B cell (primary cell): ENCODE results near the gene SUB1. TPM values are rescaled to one million over a fixed set of nuclear protein-coding genes. Genes with fewer than 3 reads are reported as not detected.

Experiments
- ATAC-seq: fragments of 200-7000 bp; cut with Tn5 transposase; one replicate; pipeline ENCODE4 v1.10.0; 2021; ENCODE audit warnings: low read depth, mild to moderate bottlenecking, moderate number of reproducible peaks, moderate library complexity
- CTCF ChIA-PET: fragments of 350-600 bp; sonication (Branson Sonifier 250); formaldehyde crosslinking; loops from one replicate; lab custom pipeline; 2021; ENCODE audit warnings: antibody characterized with exemption, inconsistent platforms; lab: Charles Lee
- POLR2A ChIA-PET: fragments of 350-600 bp; sonication (Branson Sonifier 250); formaldehyde crosslinking; loops from one replicate; lab custom pipeline; 2021; ENCODE audit warnings: antibody characterized with exemption; lab: Charles Lee
- DNase-seq: peaks from one replicate; pipeline ENCODE4 v3.0.0; 2013
- H2AFZ ChIP-seq: 2 replicates; pipeline ENCODE4 v1.6.1; 2012; ENCODE audit warnings: mild to moderate bottlenecking, low read depth, low read length; ENCODE audit not compliant: insufficient read depth, poor library complexity, severe bottlenecking
- H3K27ac ChIP-seq, 2 donors: 1 replicate in 1 of 2; 2 replicates in 1 of 2; pipeline ENCODE4 v1.5.1; 2012 to 2013; ENCODE audit warnings: low read length in 2 of 2, mild to moderate bottlenecking in 2 of 2, moderate library complexity in 1 of 2
- H3K27me3 ChIP-seq, 4 experiments: fragments of 200-600 bp in 1 of 4; sonication (generic) in 1 of 4; replicated peaks in 1 of 4; 1 replicate in 2 of 4; 2 replicates in 2 of 4; pipeline versions ENCODE4 v1.6.1 to v1.7.0; 2013 to 2016; ENCODE audit warnings: low read length in 3 of 4, mild to moderate bottlenecking in 2 of 4, mixed read lengths in 1 of 4, moderate library complexity in 1 of 4; ENCODE audit not compliant: insufficient read depth in 4 of 4, control insufficient read depth in 3 of 4; ENCODE audit errors: control extremely low read depth in 1 of 4
- H3K36me3 ChIP-seq, 2 experiments: replicated peaks in 1 of 2; 1 replicate in 1 of 2; 2 replicates in 1 of 2; pipeline versions ENCODE4 v1.6.1 to v1.7.1; 2013; ENCODE audit warnings: low read length in 1 of 2; ENCODE audit not compliant: insufficient read depth in 2 of 2, control insufficient read depth in 1 of 2; ENCODE audit errors: control extremely low read depth in 1 of 2, extremely low read depth in 1 of 2
- H3K4me1 ChIP-seq, 2 donors: fragments of 200-600 bp in 1 of 2; sonication (generic) in 1 of 2; 1 replicate in 1 of 2; 2 replicates in 1 of 2; pipeline versions ENCODE4 v1.5.1 to v1.6.1; 2013 to 2017; ENCODE audit warnings: low read length in 2 of 2; ENCODE audit not compliant: control insufficient read depth in 2 of 2, insufficient read depth in 2 of 2
- H3K4me2 ChIP-seq: replicated peaks from 2 replicates; pipeline ENCODE3; 2012; ENCODE audit warnings: mild to moderate bottlenecking, low read depth, low read length; ENCODE audit not compliant: poor library complexity, severe bottlenecking
- H3K4me3 ChIP-seq, 5 experiments: fragments of 200-600 bp in 1 of 5; sonication (generic) in 1 of 5; 1 replicate in 3 of 5; 2 replicates in 2 of 5; pipeline versions ENCODE4 v1.5.1 to v1.7.0; 2011 to 2016; ENCODE audit warnings: low read length in 4 of 5, mild to moderate bottlenecking in 4 of 5, low read depth in 2 of 5, control low read depth in 1 of 5, moderate library complexity in 1 of 5; ENCODE audit not compliant: insufficient read depth in 1 of 5; ENCODE audit errors: control extremely low read depth in 1 of 5, extremely low read depth in 1 of 5
- H3K79me2 ChIP-seq: fragments of 200-600 bp; sonication (generic); one replicate; pipeline ENCODE4 v1.6.0; 2016; ENCODE audit warnings: low read length; ENCODE audit not compliant: control insufficient read depth, insufficient read depth
- H3K9ac ChIP-seq: fragments of 200-600 bp; sonication (generic); 2 replicates; pipeline ENCODE4 v1.6.1; 2017; ENCODE audit warnings: mild to moderate bottlenecking, low read length, moderate library complexity
- H3K9me3 ChIP-seq, 3 donors: one replicate each; pipeline versions ENCODE4 v1.6.1 to v1.7.1; 2013; ENCODE audit warnings: low read length in 2 of 3; ENCODE audit not compliant: control insufficient read depth in 2 of 3, insufficient read depth in 1 of 3; ENCODE audit errors: control extremely low read depth in 1 of 3
- H4K20me1 ChIP-seq: 2 replicates; pipeline ENCODE4 v1.6.0; 2012; ENCODE audit warnings: mild to moderate bottlenecking, low read length; ENCODE audit not compliant: insufficient read depth, control insufficient read depth, poor library complexity, severe bottlenecking
- H3K27ac Mint-ChIP-seq: one replicate; pipeline ENCODE4 v1.8.0; 2021; ENCODE audit warnings: mixed read lengths
- H3K27me3 Mint-ChIP-seq: one replicate; pipeline ENCODE4 v1.8.0; 2021; ENCODE audit warnings: mixed read lengths
- H3K4me1 Mint-ChIP-seq: one replicate; pipeline ENCODE4 v1.8.0; 2021; ENCODE audit warnings: mixed read lengths
- H3K4me3 Mint-ChIP-seq: one replicate; pipeline ENCODE4 v1.8.0; 2021; ENCODE audit warnings: mixed read lengths
- H3K9me3 Mint-ChIP-seq: one replicate; pipeline ENCODE4 v1.8.0; 2022; ENCODE audit warnings: mixed read lengths; ENCODE audit not compliant: insufficient read depth
- EZH2 ChIP-seq: IDR thresholded peaks from 2 replicates; pipeline ENCODE4 v1.6.1; 2012; ENCODE audit warnings: borderline replicate concordance, low read depth, mild to moderate bottlenecking, moderate library complexity, low read length; ENCODE audit not compliant: insufficient read depth, poor library complexity, severe bottlenecking
- WGBS: methylation state at CpG from one replicate; pipeline ENCODE4 v1.1.5; 2013; ENCODE audit warnings: missing lambda C conversion rate; ENCODE audit not compliant: insufficient coverage; 5-methylcytosine and 5-hydroxymethylcytosine counted together
- intact Hi-C: fragments of 100-400 bp; cut with micrococcal nuclease; formaldehyde crosslinking; loops from one replicate; pipeline ENCODE4 v1.10.0; 2022
- polyA plus RNA-seq: library from polyadenylated mRNA; depleted of rRNA; stranded (reverse); fragments of >200 nt; gene quantifications from 2 replicates; pipeline ENCODE4 v1.2.3, GENCODE V29; 2012
- total RNA-seq, 2 donors: library from RNA; stranded (reverse); fragments of 120-200 nt in 1 of 2; gene quantifications; 1 replicate in 1 of 2; 2 replicates in 1 of 2; pipeline versions ENCODE4 v1.2.3 to v1.2.4, GENCODE V29; 2013 to 2022
- TF ChIP-seq, protein P1 (sequence below): fragments of 200-600 bp; IDR thresholded peaks from one replicate; pipeline ENCODE4 v1.8.0; 2022; ENCODE audit warnings: antibody characterized with exemption, mild to moderate bottlenecking

SUB1 gene
- total and polyA plus RNA-seq, 2 donors (not counting 1 experiment from before 2014, with no cell fraction given) = 55.4 to 117 TPM

DNA sequence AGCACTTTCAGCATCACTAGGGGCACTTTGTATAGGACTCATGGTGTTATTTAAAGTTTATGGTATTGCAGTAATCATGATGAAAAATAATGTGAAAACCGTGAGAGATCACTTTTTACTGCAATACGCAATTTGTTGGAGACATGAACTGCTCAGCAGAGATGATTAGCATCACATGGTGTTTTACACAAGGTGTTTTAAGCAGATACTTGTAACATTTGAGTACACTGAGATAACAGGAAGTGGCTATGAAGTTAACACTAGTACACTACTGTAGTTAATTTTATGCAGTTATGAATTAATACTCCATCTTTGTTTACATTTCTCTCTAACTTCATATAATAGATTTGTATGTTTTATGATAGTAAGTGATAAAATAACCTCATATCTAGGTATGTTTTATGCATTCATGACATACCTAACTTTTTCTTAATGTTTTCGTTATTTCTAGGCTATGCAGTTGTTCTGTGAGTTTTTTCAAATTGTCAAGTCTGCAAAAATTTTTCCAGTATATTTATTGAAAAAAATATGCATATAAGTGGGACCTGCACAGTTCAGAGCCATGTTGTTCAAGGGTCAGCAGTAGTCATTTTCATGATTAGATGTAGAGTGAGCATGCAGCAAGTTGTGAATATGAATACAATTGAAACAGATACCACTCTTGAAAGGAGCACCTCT, 13.0 kb downstream of the SUB1 start:
- Mint-ChIP-seq H3K27me3 (no peaks in the 10 kb centered on the region), H3K9me3 (no peaks in the 10 kb centered on the region), H3K4me1 (peaks cover 14% of the 10 kb centered on the region), H3K27ac (no peak overlapping the region), H3K4me3 (no peak overlapping the region)
- Histone ChIP-seq H3K27ac (no peak overlapping the region), H2AFZ (no peak overlapping the region), H3K79me2 (peaks cover 54% of the 10 kb centered on the region), H4K20me1 (peaks cover 90% of the 10 kb centered on the region), H3K27me3 (no peaks in the 10 kb centered on the region), H3K4me1 (no peaks in the 10 kb centered on the region), H3K4me3 (no peak overlapping the region), H3K36me3 (peaks cover 12 to 85% of the 10 kb centered on the region in 2 experiments), H3K4me2 (no peak overlapping the region), H3K9me3 (no peaks in the 10 kb centered on the region), H3K9ac (no peak overlapping the region)
- DNase-seq (no peak), ATAC-seq (no peak)
- ChIA-PET POLR2A (no interaction called here), CTCF (interaction anchor here (0.8 to 2.4 kb wide), 4 partner anchors 14 to 366 kb away, joined by 3 to 7 read pairs (median 4); no protein-coding TSS in a partner anchor)
- intact Hi-C loops = no loop called here
- no peak for TF ChIP-seq EZH2
- TF ChIP-seq, protein P1, sequence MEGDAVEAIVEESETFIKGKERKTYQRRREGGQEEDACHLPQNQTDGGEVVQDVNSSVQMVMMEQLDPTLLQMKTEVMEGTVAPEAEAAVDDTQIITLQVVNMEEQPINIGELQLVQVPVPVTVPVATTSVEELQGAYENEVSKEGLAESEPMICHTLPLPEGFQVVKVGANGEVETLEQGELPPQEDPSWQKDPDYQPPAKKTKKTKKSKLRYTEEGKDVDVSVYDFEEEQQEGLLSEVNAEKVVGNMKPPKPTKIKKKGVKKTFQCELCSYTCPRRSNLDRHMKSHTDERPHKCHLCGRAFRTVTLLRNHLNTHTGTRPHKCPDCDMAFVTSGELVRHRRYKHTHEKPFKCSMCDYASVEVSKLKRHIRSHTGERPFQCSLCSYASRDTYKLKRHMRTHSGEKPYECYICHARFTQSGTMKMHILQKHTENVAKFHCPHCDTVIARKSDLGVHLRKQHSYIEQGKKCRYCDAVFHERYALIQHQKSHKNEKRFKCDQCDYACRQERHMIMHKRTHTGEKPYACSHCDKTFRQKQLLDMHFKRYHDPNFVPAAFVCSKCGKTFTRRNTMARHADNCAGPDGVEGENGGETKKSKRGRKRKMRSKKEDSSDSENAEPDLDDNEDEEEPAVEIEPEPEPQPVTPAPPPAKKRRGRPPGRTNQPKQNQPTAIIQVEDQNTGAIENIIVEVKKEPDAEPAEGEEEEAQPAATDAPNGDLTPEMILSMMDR = no peak
- WGBS = no CpG with 5 or more reads among the region's 3 CpGs

DNA sequence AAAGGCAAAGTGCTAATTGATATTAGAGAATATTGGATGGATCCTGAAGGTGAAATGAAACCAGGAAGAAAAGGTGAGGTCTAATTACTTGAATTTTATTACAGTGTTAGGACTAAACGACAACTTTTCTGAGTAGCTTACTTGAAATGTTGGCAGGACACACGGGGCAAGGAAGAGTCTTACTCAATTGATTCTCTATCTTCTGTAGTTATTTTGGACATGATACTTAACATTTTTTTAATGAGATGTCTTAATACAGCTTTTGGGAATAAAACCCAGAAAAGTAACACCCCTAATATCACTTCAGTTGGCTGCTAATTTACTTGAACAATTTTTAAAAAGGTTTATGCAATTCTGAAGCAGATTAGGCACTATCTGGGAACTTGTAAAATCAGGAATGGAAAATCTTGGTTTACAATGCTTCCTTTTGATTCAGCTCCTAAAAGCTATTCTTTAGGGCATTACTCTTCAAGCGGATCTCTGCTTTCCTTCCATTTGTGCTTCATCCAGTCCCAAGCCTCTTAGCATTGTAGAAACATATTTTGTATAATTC, 13.7 kb downstream of the SUB1 start:
- Mint-ChIP-seq H3K4me3 (no peak overlapping the region), H3K9me3 (no peaks in the 10 kb centered on the region), H3K27me3 (no peaks in the 10 kb centered on the region), H3K4me1 (peaks cover 14% of the 10 kb centered on the region), H3K27ac (no peak overlapping the region)
- ChIA-PET POLR2A (no interaction called here), CTCF (interaction anchor here (1.1 to 2.4 kb wide), 4 partner anchors 9 to 366 kb away, joined by 3 to 8 read pairs (median 6); no protein-coding TSS in a partner anchor)
- Histone ChIP-seq H3K4me1 (no peaks in the 10 kb centered on the region), H3K4me3 (no peak overlapping the region), H3K79me2 (peaks cover 47% of the 10 kb centered on the region), H3K9me3 (no peaks in the 10 kb centered on the region), H3K4me2 (no peak overlapping the region), H4K20me1 (peaks cover 89% of the 10 kb centered on the region), H2AFZ (no peak overlapping the region), H3K36me3 (peaks cover 12 to 83% of the 10 kb centered on the region in 2 experiments), H3K9ac (no peak overlapping the region), H3K27ac (no peak overlapping the region), H3K27me3 (no peaks in the 10 kb centered on the region)
- ATAC-seq = no peak
- TF ChIP-seq, protein P1 = no peak
- TF ChIP-seq EZH2 = no peak
- no peak for DNase-seq
- intact Hi-C loops = no loop called here
- WGBS = 100% methylated on average over 1 of the region's 3 CpGs
